HT-29 (cell line): ENCODE measurements around the gene MYO1H. TPM values are rescaled to one million over a fixed set of nuclear protein-coding genes. Genes with fewer than 3 reads are reported as not detected.

Experiments used
- DNase-seq: peaks from one replicate; pipeline ENCODE4 v3.0.0-alpha.2; 2015; ENCODE audit warnings: low spot score
- total RNA-seq: library from RNA; depleted of rRNA; stranded (reverse); fragments of >200 nt; shearing (Covaris generic); gene quantifications from 2 replicates; pipeline ENCODE4 v1.2.3, GENCODE V29; 2014; rRNA removed

Gene MYO1H
- total RNA-seq, 1 experiment from 2014 or later: not detected

DNA sequence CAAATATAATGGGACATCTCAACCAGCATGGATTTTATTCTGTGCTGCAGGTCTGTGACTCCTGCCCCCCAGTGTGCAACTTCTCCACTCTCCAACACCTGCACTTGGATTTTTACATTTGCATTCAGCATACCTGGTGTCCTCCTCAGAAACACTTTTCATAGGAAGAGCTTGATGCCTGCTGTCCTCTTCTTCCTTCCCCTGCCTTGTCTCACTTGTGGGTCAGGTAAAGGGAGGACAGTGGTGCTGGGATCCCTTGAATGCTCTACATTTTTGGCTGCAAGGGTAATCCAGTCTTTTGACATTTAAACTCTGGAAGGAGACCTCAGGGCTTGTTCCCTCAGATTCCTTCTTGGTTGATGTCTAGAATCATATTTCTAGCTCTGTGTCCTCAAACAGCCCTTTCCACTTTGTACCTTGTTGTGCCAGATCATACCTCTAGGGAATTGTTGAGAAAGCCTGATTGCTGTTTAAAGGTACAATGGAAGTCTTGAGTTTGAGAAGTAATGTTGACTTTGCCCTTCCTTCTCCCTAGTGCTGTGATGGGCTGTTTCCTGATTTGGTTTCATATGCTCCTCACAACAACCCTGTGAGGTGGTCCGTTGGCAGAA lies 142.4 kb downstream of the MYO1H start:
- no peak for DNase-seq

DNA sequence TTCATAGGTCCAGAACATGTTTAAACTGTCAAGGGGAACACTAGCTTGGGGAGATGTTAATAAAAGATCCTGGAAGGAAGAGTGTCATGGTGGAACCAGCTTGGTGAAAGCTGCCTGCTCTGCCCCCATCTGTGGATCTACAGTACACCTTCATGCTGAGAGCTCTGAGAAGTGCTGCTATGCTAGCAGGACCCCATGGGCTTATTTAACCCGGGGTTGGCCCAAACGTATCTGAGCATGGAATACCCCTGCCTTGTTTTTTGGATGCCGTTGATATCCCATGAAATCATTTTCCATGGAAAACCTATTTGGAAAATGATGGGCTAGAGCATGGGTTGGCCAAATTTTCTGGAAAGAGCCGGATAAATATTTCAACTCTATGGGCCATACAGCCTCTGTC lies 144.0 kb downstream of the MYO1H start:
- no peak for DNase-seq

DNA sequence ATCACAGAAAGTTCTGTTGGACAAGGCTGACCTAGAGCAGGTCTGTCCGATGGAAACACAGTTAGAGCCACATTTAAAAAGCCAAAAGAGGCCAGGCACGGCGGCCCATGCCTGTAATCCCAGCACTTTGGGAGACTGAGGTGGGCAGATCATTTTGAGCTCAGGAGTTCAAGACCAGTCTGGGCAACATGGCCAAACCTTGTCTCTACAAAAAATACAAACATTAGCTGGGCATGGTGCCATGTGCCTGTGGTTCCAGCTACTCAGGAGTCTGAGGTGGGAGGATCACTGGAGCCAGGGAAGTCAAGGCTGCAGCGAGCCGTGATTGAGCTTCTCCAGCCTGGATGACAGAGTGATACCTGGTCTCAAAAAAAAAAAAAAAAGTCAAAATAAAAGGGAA lies 144.7 kb downstream of the MYO1H start:
- DNase-seq: no peak

DNA sequence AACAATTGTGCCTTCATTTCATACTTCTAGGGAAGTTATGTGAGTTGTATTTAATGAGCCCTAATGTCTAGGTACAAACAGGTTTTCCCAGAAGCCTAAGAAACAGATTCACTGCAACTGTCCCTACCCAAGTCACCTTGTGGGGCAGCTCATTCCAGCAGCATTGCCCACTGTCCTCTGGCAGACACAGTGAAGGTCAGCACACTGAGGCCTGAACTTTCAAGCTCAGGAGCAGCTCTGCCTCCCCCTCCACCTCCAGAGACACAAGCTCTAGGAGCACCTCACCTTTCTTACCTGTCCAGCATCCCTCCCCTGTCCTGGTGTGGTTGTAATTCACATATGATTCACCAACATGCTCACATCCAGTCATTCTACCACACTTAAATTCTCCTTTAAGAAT lies 145.4 kb downstream of the MYO1H start:
- no peak for DNase-seq

DNA sequence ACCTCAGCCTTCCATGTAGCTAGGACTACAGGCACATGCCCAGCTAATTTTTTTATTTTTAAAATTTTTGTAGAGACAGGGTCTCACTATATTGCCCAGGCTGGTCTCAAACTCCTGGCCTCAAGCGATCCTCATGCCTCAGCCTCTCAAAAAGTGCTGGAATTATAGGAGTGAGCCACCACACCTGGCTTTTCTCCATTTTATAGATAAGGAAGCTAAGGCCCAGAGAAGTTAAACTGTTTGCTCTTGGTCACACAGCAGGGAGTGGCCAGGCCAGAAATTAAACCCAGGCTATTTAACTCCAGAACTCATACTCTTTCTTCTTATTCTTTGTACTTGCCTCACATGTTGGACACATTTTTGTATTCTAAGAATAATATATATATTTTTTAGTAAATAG lies 146.2 kb downstream of the MYO1H start:
- DNase-seq: no peak

DNA sequence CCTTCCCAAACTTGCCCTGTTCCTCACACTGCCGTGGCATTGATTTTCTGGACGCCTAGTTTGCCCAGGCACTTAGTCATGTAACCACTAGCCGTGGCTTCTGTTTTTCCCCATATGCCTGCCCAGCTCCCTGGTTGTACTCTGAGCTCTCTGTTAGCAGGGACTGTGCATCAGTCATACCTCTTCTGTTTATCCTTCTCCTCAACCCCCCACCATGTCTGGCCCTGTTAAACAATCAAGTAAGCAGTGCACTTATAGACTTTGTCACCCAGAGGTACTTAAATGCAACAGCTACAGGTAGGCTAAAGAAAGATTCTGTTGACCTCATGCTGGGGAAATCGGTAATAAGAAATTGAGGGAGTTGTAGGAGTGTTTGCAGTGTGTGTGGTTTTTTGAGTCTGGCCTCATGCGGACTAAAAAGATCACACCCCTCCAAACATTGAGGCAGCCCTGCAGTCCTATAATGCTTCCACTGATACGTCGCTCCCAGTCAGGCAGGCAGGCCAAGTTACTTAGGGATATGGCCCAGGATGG lies 146.7 kb downstream of the MYO1H start:
- no peak for DNase-seq

DNA sequence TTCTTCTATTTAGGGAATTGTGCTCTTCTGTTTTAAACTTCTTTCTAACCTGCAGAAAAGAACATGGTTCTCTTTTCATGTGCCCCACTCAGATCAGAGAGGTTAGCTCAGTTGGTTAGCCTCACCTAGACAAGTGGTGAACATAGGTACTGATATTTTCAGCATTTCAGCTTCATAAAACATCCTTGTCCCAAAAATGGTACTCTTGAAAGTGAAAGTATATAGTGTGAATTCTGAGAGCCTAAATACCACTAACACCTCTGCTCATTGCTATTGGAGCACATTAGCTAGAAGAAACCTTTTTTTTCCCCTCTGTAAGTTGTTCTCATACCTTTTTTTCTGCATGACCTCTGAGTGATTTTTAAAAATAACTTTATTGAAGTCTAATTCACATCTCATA lies 147.3 kb downstream of the MYO1H start:
- DNase-seq: no peak

DNA sequence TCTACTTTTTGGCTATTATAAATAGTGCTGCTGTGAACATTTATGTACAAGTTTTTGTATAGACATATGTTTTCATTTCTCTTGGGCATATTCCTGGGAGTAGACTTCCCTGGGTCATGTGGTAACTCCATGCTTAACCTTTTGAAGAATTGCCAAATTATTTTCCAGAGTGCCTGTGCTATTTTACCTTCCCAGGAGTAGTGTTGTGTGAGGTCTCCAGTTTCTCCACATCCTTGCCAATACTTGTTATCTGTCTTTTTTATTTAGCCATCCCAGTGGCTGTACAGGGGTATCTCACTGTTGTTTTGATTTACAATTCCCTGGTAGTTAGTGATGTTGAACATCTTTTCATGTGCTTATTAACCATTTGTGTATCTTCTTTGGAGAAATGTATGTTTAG lies 148.6 kb downstream of the MYO1H start:
- DNase-seq: no peak

DNA sequence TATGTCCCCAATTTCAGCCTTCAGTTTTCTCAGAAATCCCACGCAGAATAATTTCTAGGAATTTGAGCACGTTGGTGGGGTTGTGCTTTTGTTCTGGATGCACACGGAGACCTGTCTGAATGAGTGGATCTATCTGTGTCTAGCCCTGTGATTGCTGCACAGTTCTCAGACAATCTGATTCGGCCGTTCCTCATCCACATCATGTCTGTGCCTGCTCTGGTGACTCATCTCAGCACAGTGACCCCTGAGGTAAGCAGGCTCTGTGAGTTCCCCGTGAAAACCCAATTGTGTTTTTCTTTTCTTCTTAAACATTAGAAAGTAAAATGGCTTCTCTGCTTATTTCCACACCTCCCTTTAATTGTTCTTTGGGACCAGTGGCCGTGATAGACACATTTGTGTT lies 150.0 kb downstream of the MYO1H start:
- DNase-seq: no peak

Other genes with a start within 250 kb of the MYO1H start
- gene ACACB, start 231.3 kb upstream of the MYO1H start, total RNA-seq: 1.6 and 4.8 TPM in 2 replicates
- gene FOXN4, start 38.6 kb upstream of the MYO1H start, total RNA-seq: not detected in 2 replicates
- gene KCTD10, start 129.4 kb downstream of the MYO1H start, total RNA-seq: 38.4 and 39.9 TPM in 2 replicates
- gene UBE3B, start 129.7 kb downstream of the MYO1H start, total RNA-seq: 16.8 and 17.4 TPM in 2 replicates
- 82.5 and 83.5 TPM in 2 replicates for gene MMAB, start 225.6 kb downstream of the MYO1H start, total RNA-seq
- 69.0 and 69.9 TPM in 2 replicates for gene MVK, start 225.9 kb downstream of the MYO1H start, total RNA-seq